SK-N-SH (cell line): ENCODE measurements around the gene CDC37. TPM values are rescaled to one million over a fixed set of nuclear protein-coding genes. Genes with fewer than 3 reads are reported as not detected.

Experiments
- CTCF ChIA-PET: fragments of 300-600, 350-600 bp; formaldehyde crosslinking; extraction: SDS; loops from one replicate; lab custom pipeline; 2021; lab: Yijun Ruan, JAX
- POLR2A ChIA-PET: fragments of 350-600 bp; sonication (Branson Sonifier 250); formaldehyde crosslinking; extraction: SDS; loops from one replicate; lab custom pipeline; 2020; ENCODE audit warnings: antibody characterized with exemption, inconsistent platforms; lab: Yijun Ruan, JAX
- DNase-seq: peaks from one replicate; pipeline ENCODE4 v3.0.0; 2012
- H2AFZ ChIP-seq: fragments of 200-600 bp; sonication (generic); 2 replicates; pipeline ENCODE4 v1.8.1; 2016; ENCODE audit warnings: antibody characterized with exemption, mild to moderate bottlenecking, low read depth
- H3F3A ChIP-seq: fragments of 200-600 bp; sonication (generic); replicated peaks from 2 replicates; pipeline ENCODE3; 2016; ENCODE audit warnings: antibody characterized with exemption, mild to moderate bottlenecking; ENCODE audit not compliant: insufficient read depth
- H3K27ac ChIP-seq, 2 experiments: fragments of 200-500 bp in 1 of 2; fragments of 200-600 bp in 1 of 2; sonication (Bioruptor generic) in 1 of 2; sonication (generic), shearing (Covaris generic) in 1 of 2; 2 replicates each; pipeline versions ENCODE4 v1.5.1 to v1.6.1; 2014 to 2016; ENCODE audit warnings: low read depth in 2 of 2, inconsistent platforms in 1 of 2, low read length in 1 of 2, mild to moderate bottlenecking in 1 of 2, mixed read lengths in 1 of 2
- H3K27me3 ChIP-seq: fragments of 200-600 bp; sonication (generic), shearing (Covaris generic); 2 replicates; pipeline ENCODE4 v1.6.1; 2016; ENCODE audit warnings: mixed run types; ENCODE audit not compliant: insufficient read depth
- H3K36me3 ChIP-seq, 2 experiments: fragments of 200-500 bp in 1 of 2; fragments of 200-600 bp in 1 of 2; sonication (Bioruptor generic) in 1 of 2; sonication (generic) in 1 of 2; replicated peaks in 1 of 2; 2 replicates each; pipeline versions ENCODE3 to v1.5.1; 2014 to 2016; ENCODE audit warnings: low read length in 1 of 2, mild to moderate bottlenecking in 1 of 2; ENCODE audit not compliant: insufficient read depth in 2 of 2, control insufficient read depth in 1 of 2
- H3K4me1 ChIP-seq, 2 experiments: fragments of 200-500 bp in 1 of 2; fragments of 200-600 bp in 1 of 2; sonication (Bioruptor generic) in 1 of 2; sonication (generic), shearing (Covaris generic) in 1 of 2; 2 replicates each; pipeline versions ENCODE4 v1.5.1 to v1.6.1; 2014 to 2016; ENCODE audit warnings: low read depth in 1 of 2, low read length in 1 of 2, mixed run types in 1 of 2; ENCODE audit not compliant: insufficient read depth in 2 of 2, control insufficient read depth in 1 of 2
- H3K4me2 ChIP-seq: fragments of 200-600 bp; sonication (generic), shearing (Covaris generic); 2 replicates; pipeline ENCODE4 v1.6.1; 2017; ENCODE audit warnings: mixed run types
- H3K4me3 ChIP-seq, 2 experiments: fragments of 200-500 bp in 1 of 2; fragments of 200-600 bp in 1 of 2; sonication (Bioruptor generic) in 1 of 2; sonication (generic), shearing (Covaris generic) in 1 of 2; 2 replicates each; pipeline versions ENCODE4 v1.5.1 to v1.8.1; 2014 to 2016; ENCODE audit warnings: low read depth in 2 of 2, inconsistent platforms in 1 of 2, low read length in 1 of 2, mild to moderate bottlenecking in 1 of 2, mixed read lengths in 1 of 2, moderate library complexity in 1 of 2
- H3K79me2 ChIP-seq: fragments of 200-600 bp; sonication (generic); 2 replicates; pipeline ENCODE4 v1.8.1; 2017; ENCODE audit warnings: mild to moderate bottlenecking; ENCODE audit not compliant: insufficient read depth
- H3K9ac ChIP-seq: fragments of 200-600 bp; sonication (generic); 2 replicates; pipeline ENCODE4 v1.6.1; 2017; ENCODE audit warnings: mixed run types
- H3K9me2 ChIP-seq: fragments of 200-600 bp; sonication (generic); 2 replicates; pipeline ENCODE4 v1.6.1; 2017; ENCODE audit warnings: mixed run types
- H3K9me3 ChIP-seq: fragments of 200-600 bp; sonication (generic); 2 replicates; pipeline ENCODE4 v1.6.1; 2017; ENCODE audit warnings: mixed run types, mild to moderate bottlenecking, moderate library complexity
- H4K20me1 ChIP-seq: fragments of 200-600 bp; sonication (generic); 2 replicates; pipeline ENCODE4 v1.6.1; 2017; ENCODE audit warnings: mild to moderate bottlenecking, mixed run types; ENCODE audit not compliant: insufficient read depth
- CHD2 ChIP-seq: fragments of 150-350 bp; IDR thresholded peaks from 2 replicates; pipeline ENCODE4 v1.6.1; 2018; ENCODE audit warnings: low read length; ENCODE audit not compliant: partially characterized antibody
- ELF1 ChIP-seq: IDR thresholded peaks from 2 replicates; pipeline ENCODE4 v1.4.0; 2012
- EP300 ChIP-seq, 2 experiments: IDR thresholded peaks; 2 replicates each; pipeline versions ENCODE4 v1.4.0 to v1.6.1; 2012; ENCODE audit warnings: borderline replicate concordance in 1 of 2, low read depth in 1 of 2, low read length in 1 of 2
- FOXM1 ChIP-seq: IDR thresholded peaks from 2 replicates; pipeline ENCODE4 v1.4.0; 2012; ENCODE audit warnings: low read depth, mild to moderate bottlenecking
- GABPA ChIP-seq: IDR thresholded peaks from 2 replicates; pipeline ENCODE4 v1.4.0; 2012; ENCODE audit warnings: low read depth, mild to moderate bottlenecking
- NFIC ChIP-seq: IDR thresholded peaks from 2 replicates; pipeline ENCODE4 v1.4.0; 2012; ENCODE audit warnings: borderline replicate concordance
- NRF1 ChIP-seq: IDR thresholded peaks from 2 replicates; pipeline ENCODE4 v1.6.1; 2012; ENCODE audit warnings: low read depth, mild to moderate bottlenecking, low read length
- PBX3 ChIP-seq: IDR thresholded peaks from 2 replicates; pipeline ENCODE4; 2012
- RCOR1 ChIP-seq: fragments of 150-350 bp; IDR thresholded peaks from 2 replicates; pipeline ENCODE4 v1.6.1; 2017; ENCODE audit warnings: antibody characterized with exemption, low read length
- RFX5 ChIP-seq: IDR thresholded peaks from 2 replicates; pipeline ENCODE4 v1.6.1; 2012; ENCODE audit warnings: mild to moderate bottlenecking, improper control_type of control experiment, low read length
- SMC3 ChIP-seq: IDR thresholded peaks from 2 replicates; pipeline ENCODE4 v1.6.1; 2012; ENCODE audit warnings: low read depth, low read length, improper control_type of control experiment
- TAF1 ChIP-seq: IDR thresholded peaks from 2 replicates; pipeline ENCODE4 v1.6.1; 2012; ENCODE audit warnings: low read depth, mild to moderate bottlenecking, low read length, moderate library complexity, borderline replicate concordance
- TCF12 ChIP-seq: IDR thresholded peaks from 2 replicates; pipeline ENCODE4 v1.4.0; 2012
- TEAD4 ChIP-seq: IDR thresholded peaks from 2 replicates; pipeline ENCODE4 v1.4.0; 2012; ENCODE audit warnings: mild to moderate bottlenecking, borderline replicate concordance; ENCODE audit not compliant: insufficient read depth
- YY1 ChIP-seq: IDR thresholded peaks from 2 replicates; pipeline ENCODE4 v1.4.0; 2012; ENCODE audit warnings: low read depth, mild to moderate bottlenecking
- ZBTB33 ChIP-seq: IDR thresholded peaks from 2 replicates; pipeline ENCODE4 v1.4.0; 2012; ENCODE audit warnings: low read depth, borderline replicate concordance
- WGBS: methylation state at CpG from one replicate; pipeline ENCODE4 v1.1.6; 2017; ENCODE audit warnings: low lambda C conversion rate; 5-methylcytosine and 5-hydroxymethylcytosine counted together
- polyA plus RNA-seq, 3 experiments: library from polyadenylated mRNA; depleted of rRNA; stranded (reverse); fragments of >200 nt; gene quantifications; 2 replicates each; pipeline ENCODE4 v1.2.3, GENCODE V29; 2012
- TF ChIP-seq, protein P1 (sequence below): IDR thresholded peaks from 2 replicates; pipeline ENCODE4 v1.6.1; 2012; ENCODE audit warnings: mild to moderate bottlenecking, low read depth, low read length, moderate library complexity
- TF ChIP-seq, protein P2 (sequence below): IDR thresholded peaks from 2 replicates; pipeline ENCODE4 v1.4.0; 2012; ENCODE audit warnings: low read depth
- TF ChIP-seq, protein P3 (sequence below): fragments of 150-350 bp; IDR thresholded peaks from 2 replicates; pipeline ENCODE4 v1.6.1; 2017; ENCODE audit warnings: antibody characterized with exemption, low read length, low read depth, borderline replicate concordance
- TF ChIP-seq, protein P4 (sequence below): fragments of 150-350 bp; IDR thresholded peaks from 2 replicates; pipeline ENCODE4 v1.6.1; 2016; ENCODE audit warnings: mild to moderate bottlenecking, low read depth, low read length

The CDC37 gene
- polyA plus RNA-seq, 1 of the 3 experiments (the other 2 are of a cell fraction), result 1,026 TPM

DNA sequence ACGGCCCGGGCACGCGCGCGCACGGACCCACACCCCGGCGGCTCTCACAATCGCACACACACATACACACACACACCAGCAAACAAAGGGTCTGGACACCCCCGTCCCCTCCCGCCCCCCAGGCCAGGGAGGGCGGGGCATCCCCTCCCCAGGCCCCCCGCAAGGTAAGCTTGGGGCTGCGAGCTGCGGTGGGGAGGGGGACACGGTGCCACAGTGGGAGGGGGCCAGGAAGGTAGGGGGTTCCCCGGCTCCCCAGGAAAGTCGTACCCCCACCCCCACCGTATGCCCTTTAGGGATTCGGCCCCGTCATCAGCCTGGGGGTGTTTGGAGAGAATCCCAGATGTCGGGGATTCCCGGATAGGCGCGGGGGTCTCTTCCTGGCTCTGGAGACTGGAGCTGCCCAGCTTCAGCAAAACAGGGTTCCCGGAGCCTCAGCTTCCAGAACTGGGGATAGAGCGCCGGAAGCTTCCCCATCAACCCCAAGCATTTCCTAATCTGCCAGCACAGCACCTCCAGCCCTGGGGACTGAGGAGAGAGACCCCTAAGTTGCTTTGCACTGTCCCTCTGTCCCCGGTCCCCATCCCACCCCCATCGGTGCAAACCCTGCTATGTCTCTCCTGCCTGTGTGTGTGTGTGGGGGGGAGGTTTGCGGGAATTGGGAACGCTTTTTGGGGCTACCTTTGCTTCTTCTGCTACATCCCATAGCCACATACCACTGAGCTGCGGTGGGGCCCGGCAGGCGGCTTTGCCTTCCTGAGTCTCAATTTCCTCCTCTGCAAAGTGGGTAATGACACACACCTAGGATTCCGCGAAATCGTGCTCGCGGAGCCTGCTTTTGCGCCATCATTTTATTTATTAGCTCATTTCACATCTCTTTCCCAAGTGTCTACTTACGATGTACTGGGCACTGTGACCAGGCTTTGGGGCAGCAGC, 1.8 kb upstream of the CDC37 start:
- Histone ChIP-seq H2AFZ (peak overlapping the region; percentile 94; the same call in 1 of the 2 replicates), H4K20me1 (peaks cover 17% of the 10 kb centered on the region), H3K4me1 (peaks cover 9 to 15% of the 10 kb centered on the region in 2 experiments; a peak in 3 of 4 replicates), H3K4me2 (peak overlapping the region; percentile 96), H3K36me3 (peaks cover 3 to 11% of the 10 kb centered on the region in 2 experiments), H3F3A (no peaks in the 10 kb centered on the region), H3K4me3 (peak overlapping the region; percentile 89 to 98), H3K9me3 (no peaks in the 10 kb centered on the region), H3K9me2 (no peaks in the 10 kb centered on the region), H3K27ac (no peak overlapping the region)
- ChIA-PET POLR2A (interaction anchor here (2.1 kb wide), 1 partner anchor 11 kb away, joined by 9 read pairs; no protein-coding TSS in a partner anchor), CTCF (interaction anchor here (0.6 to 14.8 kb wide), 25 partner anchors 7 to 372 kb away, joined by 3 to 313 read pairs (median 4); partner anchors contain the start of genes ICAM1, PDE4A, QTRT1 and TYK2)
- 36% methylated on average over 21 of the region's 43 CpGs for WGBS
- DNase-seq, result peak; percentile 42
- no peak for TF ChIP-seq ELF1
- TF ChIP-seq RCOR1, result no peak
- TF ChIP-seq, protein P1, sequence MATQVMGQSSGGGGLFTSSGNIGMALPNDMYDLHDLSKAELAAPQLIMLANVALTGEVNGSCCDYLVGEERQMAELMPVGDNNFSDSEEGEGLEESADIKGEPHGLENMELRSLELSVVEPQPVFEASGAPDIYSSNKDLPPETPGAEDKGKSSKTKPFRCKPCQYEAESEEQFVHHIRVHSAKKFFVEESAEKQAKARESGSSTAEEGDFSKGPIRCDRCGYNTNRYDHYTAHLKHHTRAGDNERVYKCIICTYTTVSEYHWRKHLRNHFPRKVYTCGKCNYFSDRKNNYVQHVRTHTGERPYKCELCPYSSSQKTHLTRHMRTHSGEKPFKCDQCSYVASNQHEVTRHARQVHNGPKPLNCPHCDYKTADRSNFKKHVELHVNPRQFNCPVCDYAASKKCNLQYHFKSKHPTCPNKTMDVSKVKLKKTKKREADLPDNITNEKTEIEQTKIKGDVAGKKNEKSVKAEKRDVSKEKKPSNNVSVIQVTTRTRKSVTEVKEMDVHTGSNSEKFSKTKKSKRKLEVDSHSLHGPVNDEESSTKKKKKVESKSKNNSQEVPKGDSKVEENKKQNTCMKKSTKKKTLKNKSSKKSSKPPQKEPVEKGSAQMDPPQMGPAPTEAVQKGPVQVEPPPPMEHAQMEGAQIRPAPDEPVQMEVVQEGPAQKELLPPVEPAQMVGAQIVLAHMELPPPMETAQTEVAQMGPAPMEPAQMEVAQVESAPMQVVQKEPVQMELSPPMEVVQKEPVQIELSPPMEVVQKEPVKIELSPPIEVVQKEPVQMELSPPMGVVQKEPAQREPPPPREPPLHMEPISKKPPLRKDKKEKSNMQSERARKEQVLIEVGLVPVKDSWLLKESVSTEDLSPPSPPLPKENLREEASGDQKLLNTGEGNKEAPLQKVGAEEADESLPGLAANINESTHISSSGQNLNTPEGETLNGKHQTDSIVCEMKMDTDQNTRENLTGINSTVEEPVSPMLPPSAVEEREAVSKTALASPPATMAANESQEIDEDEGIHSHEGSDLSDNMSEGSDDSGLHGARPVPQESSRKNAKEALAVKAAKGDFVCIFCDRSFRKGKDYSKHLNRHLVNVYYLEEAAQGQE, result no peak
- TF ChIP-seq ZBTB33, result no peak
- TF ChIP-seq, protein P2, sequence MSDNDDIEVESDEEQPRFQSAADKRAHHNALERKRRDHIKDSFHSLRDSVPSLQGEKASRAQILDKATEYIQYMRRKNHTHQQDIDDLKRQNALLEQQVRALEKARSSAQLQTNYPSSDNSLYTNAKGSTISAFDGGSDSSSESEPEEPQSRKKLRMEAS, result no peak
- no peak for TF ChIP-seq YY1
- TF ChIP-seq, protein P3, sequence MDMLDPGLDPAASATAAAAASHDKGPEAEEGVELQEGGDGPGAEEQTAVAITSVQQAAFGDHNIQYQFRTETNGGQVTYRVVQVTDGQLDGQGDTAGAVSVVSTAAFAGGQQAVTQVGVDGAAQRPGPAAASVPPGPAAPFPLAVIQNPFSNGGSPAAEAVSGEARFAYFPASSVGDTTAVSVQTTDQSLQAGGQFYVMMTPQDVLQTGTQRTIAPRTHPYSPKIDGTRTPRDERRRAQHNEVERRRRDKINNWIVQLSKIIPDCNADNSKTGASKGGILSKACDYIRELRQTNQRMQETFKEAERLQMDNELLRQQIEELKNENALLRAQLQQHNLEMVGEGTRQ, result no peak
- no peak for TF ChIP-seq SMC3
- no peak for TF ChIP-seq TAF1
- TF ChIP-seq NFIC, result no peak
- no peak for TF ChIP-seq CHD2
- no peak for TF ChIP-seq EP300 (IDR thresholded peaks at IDR 0.05; ENCODE audit: borderline replicate concordance in 1 of 2, low read depth in 1 of 2, low read length in 1 of 2)
- TF ChIP-seq GABPA, result no peak
- TF ChIP-seq PBX3, result no peak
- no peak for TF ChIP-seq TEAD4
- no peak for TF ChIP-seq TCF12
- no peak for TF ChIP-seq FOXM1
- TF ChIP-seq, protein P4, sequence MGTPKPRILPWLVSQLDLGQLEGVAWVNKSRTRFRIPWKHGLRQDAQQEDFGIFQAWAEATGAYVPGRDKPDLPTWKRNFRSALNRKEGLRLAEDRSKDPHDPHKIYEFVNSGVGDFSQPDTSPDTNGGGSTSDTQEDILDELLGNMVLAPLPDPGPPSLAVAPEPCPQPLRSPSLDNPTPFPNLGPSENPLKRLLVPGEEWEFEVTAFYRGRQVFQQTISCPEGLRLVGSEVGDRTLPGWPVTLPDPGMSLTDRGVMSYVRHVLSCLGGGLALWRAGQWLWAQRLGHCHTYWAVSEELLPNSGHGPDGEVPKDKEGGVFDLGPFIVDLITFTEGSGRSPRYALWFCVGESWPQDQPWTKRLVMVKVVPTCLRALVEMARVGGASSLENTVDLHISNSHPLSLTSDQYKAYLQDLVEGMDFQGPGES, result no peak
- no peak for TF ChIP-seq NRF1
- TF ChIP-seq RFX5, result no peak
- TF ChIP-seq, all 33 proteins: peak for 0
- H3K27me3 ChIP-seq, result no peaks in the 10 kb centered on the region
- peak overlapping the region; percentile 94 for H3K9ac ChIP-seq
- peaks cover 33% of the 10 kb centered on the region for H3K79me2 ChIP-seq
